HCT116 (cell line): Measurements from ENCODE around the gene FRA10AC1. TPM values are rescaled to one million over a fixed set of nuclear protein-coding genes. Genes with fewer than 3 reads are reported as not detected.

Experiments used
- ATAC-seq: fragments of 200-7000 bp; cut with Tn5 transposase; 2 replicates; pipeline ENCODE4 v1.9.1; 2020; ENCODE audit warnings: mild to moderate bottlenecking, moderate library complexity
- BruUV-seq: library from RNA; stranded (reverse); fragments of 400-500 nt; replicated peaks from 2 replicates; lab custom pipeline; 2021; lab: Mats Ljungman, UMichigan
- CTCF ChIA-PET: fragments of 300-600 bp; sonication (Branson Sonifier 250); formaldehyde crosslinking; loops from one replicate; lab custom pipeline; 2021; ENCODE audit warnings: antibody characterized with exemption; lab: Charles Lee
- POLR2A ChIA-PET: fragments of 300-600, 350-600 bp; sonication (Branson Sonifier 250); formaldehyde crosslinking; loops from one replicate; lab custom pipeline; 2021; ENCODE audit warnings: antibody characterized with exemption; lab: Charles Lee
- RAD21 ChIA-PET, 2 experiments: fragments of 300-600 bp; sonication (Branson Sonifier 250); formaldehyde crosslinking; loops; one replicate each; lab custom pipeline; 2023; ENCODE audit warnings: low total read pairs in 2 of 2; ENCODE audit not compliant: uncharacterized antibody in 2 of 2, unreplicated experiment in 2 of 2, low non-redundant PET in 1 of 2; lab: Charles Lee
- DNase-seq: peaks from one replicate; pipeline ENCODE4 v3.0.0-alpha.2; 2010; ENCODE audit warnings: low read depth, low spot score
- H2AFZ ChIP-seq: fragments of 200-600 bp; shearing (Covaris generic), sonication (generic); 2 replicates; pipeline ENCODE4 v1.6.1; 2017; ENCODE audit warnings: low read depth, mixed run types, mixed read lengths, antibody characterized with exemption, low read length; ENCODE audit not compliant: poor library complexity, severe bottlenecking
- H3K27ac ChIP-seq: 2 replicates; pipeline ENCODE4 v1.5.1; 2012; ENCODE audit warnings: low read depth, low read length
- H3K27me3 ChIP-seq: fragments of 200-600 bp; sonication (generic); 2 replicates; pipeline ENCODE4 v1.6.1; 2016; ENCODE audit warnings: mixed run types, low read length, mixed read lengths; ENCODE audit not compliant: insufficient read depth
- H3K36me3 ChIP-seq, 2 experiments: fragments of 200-500 bp in 1 of 2; fragments of 200-600 bp in 1 of 2; sonication (Bioruptor generic) in 1 of 2; sonication (generic) in 1 of 2; 2 replicates each; pipeline versions ENCODE4 v1.5.1 to v1.6.1; 2014 to 2016; ENCODE audit warnings: low read length in 2 of 2, inconsistent platforms in 1 of 2, mixed read lengths in 1 of 2, mixed run types in 1 of 2; ENCODE audit not compliant: insufficient read depth in 2 of 2, control insufficient read depth in 1 of 2
- H3K4me1 ChIP-seq, 2 experiments: fragments of 200-600 bp in 1 of 2; sonication (generic) in 1 of 2; 2 replicates each; pipeline versions ENCODE4 v1.5.1 to v1.6.1; 2012 to 2017; ENCODE audit warnings: low read length in 2 of 2, inconsistent platforms in 1 of 2, mild to moderate bottlenecking in 1 of 2, mixed read lengths in 1 of 2, mixed run types in 1 of 2, moderate library complexity in 1 of 2; ENCODE audit not compliant: insufficient read depth in 2 of 2, control insufficient read depth in 1 of 2
- H3K4me2 ChIP-seq: fragments of 200-600 bp; sonication (generic); 2 replicates; pipeline ENCODE4 v1.6.1; 2017; ENCODE audit warnings: mixed run types, low read length, mixed read lengths
- H3K4me3 ChIP-seq, 2 experiments: fragments of 200-600 bp in 1 of 2; sonication (generic) in 1 of 2; replicated peaks in 1 of 2; 2 replicates each; pipeline ENCODE4 v1.5.1; 2011 to 2016; ENCODE audit warnings: low read length in 2 of 2, control low read depth in 1 of 2, low read depth in 1 of 2, mild to moderate bottlenecking in 1 of 2, mixed read lengths in 1 of 2, mixed run types in 1 of 2
- H3K79me2 ChIP-seq: fragments of 200-600 bp; sonication (generic); 2 replicates; pipeline ENCODE4 v1.6.1; 2017; ENCODE audit warnings: mild to moderate bottlenecking, mixed run types, low read length, moderate library complexity, mixed read lengths; ENCODE audit not compliant: insufficient read depth
- H3K9ac ChIP-seq: fragments of 200-600 bp; sonication (generic); 2 replicates; pipeline ENCODE4 v1.6.1; 2016; ENCODE audit warnings: low read length, mixed read lengths
- H3K9me2 ChIP-seq: fragments of 200-600 bp; sonication (generic), shearing (Covaris generic); 2 replicates; pipeline ENCODE4 v1.6.1; 2017; ENCODE audit warnings: mixed run types, mild to moderate bottlenecking, moderate library complexity; ENCODE audit not compliant: insufficient read depth
- H3K9me3 ChIP-seq, 2 experiments: fragments of 200-500 bp in 1 of 2; fragments of 200-600 bp in 1 of 2; sonication (Bioruptor generic) in 1 of 2; sonication (generic) in 1 of 2; 2 replicates each; pipeline ENCODE4 v1.6.1; 2014 to 2017; ENCODE audit warnings: low read length in 2 of 2, mixed read lengths in 2 of 2, inconsistent platforms in 1 of 2, low read depth in 1 of 2, mild to moderate bottlenecking in 1 of 2, mixed run types in 1 of 2, moderate library complexity in 1 of 2; ENCODE audit not compliant: control insufficient read depth in 1 of 2, insufficient read depth in 1 of 2
- H4K20me1 ChIP-seq: fragments of 200-600 bp; sonication (generic), shearing (Covaris generic); 2 replicates; pipeline ENCODE4 v1.6.1; 2017; ENCODE audit warnings: mixed run types, mild to moderate bottlenecking, moderate library complexity; ENCODE audit not compliant: insufficient read depth
- ATF3 ChIP-seq: IDR thresholded peaks from 2 replicates; pipeline ENCODE4 v1.6.1; 2012
- CBX3 ChIP-seq: IDR thresholded peaks from 2 replicates; pipeline ENCODE4 v1.6.1; 2012; ENCODE audit warnings: low read depth
- CEBPB ChIP-seq: IDR thresholded peaks from 2 replicates; pipeline ENCODE4 v1.6.1; 2012; ENCODE audit warnings: low read depth
- CTCF ChIP-seq, 3 experiments: fragments of 200-600 bp in 1 of 3; sonication (generic) in 1 of 3; IDR thresholded peaks in 2 of 3; conservative IDR thresholded peaks in 1 of 3; 2 replicates each; pipeline ENCODE4 v1.5.1; 2012 to 2017; ENCODE audit warnings: low read depth in 2 of 3, low read length in 2 of 3, antibody characterized with exemption in 1 of 3, borderline replicate concordance in 1 of 3, control low read depth in 1 of 3, mild to moderate bottlenecking in 1 of 3, mixed read lengths in 1 of 3, mixed run types in 1 of 3, moderate library complexity in 1 of 3; ENCODE audit not compliant: insufficient read depth in 1 of 3
- EGR1 ChIP-seq: IDR thresholded peaks from 2 replicates; pipeline ENCODE4 v1.6.1; 2012; ENCODE audit warnings: low read depth
- ELF1 ChIP-seq: IDR thresholded peaks from 2 replicates; pipeline ENCODE4 v1.6.1; 2012; ENCODE audit warnings: low read depth, borderline replicate concordance
- EZH2 ChIP-seq: fragments of 200-600 bp; sonication (generic); IDR thresholded peaks from 2 replicates; pipeline ENCODE4 v1.6.1; 2017; ENCODE audit warnings: antibody characterized with exemption, mixed run types
- EZH2phosphoT487 ChIP-seq: fragments of 200-600 bp; IDR thresholded peaks from 2 replicates; pipeline ENCODE4 v1.6.1; 2018; ENCODE audit warnings: antibody characterized with exemption, borderline replicate concordance
- FOSL1 ChIP-seq: IDR thresholded peaks from 2 replicates; pipeline ENCODE4 v1.6.1; 2012; ENCODE audit warnings: low read depth
- JUND ChIP-seq: IDR thresholded peaks from 2 replicates; pipeline ENCODE4 v1.6.1; 2012
- POLR2A ChIP-seq: IDR thresholded peaks from 2 replicates; pipeline ENCODE4 v1.7.0; 2011; ENCODE audit warnings: borderline replicate concordance; ENCODE audit not compliant: insufficient read depth, insufficient read length; ENCODE audit errors: extremely low read depth
- POLR2AphosphoS5 ChIP-seq: IDR thresholded peaks from 2 replicates; pipeline ENCODE4 v1.6.1; 2011; ENCODE audit warnings: mild to moderate bottlenecking, low read depth, low read length, moderate library complexity
- RAD21 ChIP-seq: IDR thresholded peaks from 2 replicates; pipeline ENCODE4 v1.6.1; 2012; ENCODE audit warnings: low read depth, mild to moderate bottlenecking
- REST ChIP-seq: IDR thresholded peaks from 2 replicates; pipeline ENCODE4 v1.6.1; 2012; ENCODE audit warnings: low read depth
- SIN3A ChIP-seq: IDR thresholded peaks from 2 replicates; pipeline ENCODE4 v1.6.1; 2012; ENCODE audit warnings: low read depth
- SRF ChIP-seq: IDR thresholded peaks from 2 replicates; pipeline ENCODE4 v1.6.1; 2012; ENCODE audit warnings: low read depth
- TCF7L2 ChIP-seq: IDR thresholded peaks from 2 replicates; pipeline ENCODE4 v1.7.0; 2011; ENCODE audit warnings: borderline replicate concordance, inconsistent platforms; ENCODE audit not compliant: insufficient read depth, insufficient read length; ENCODE audit errors: extremely low read depth
- YY1 ChIP-seq: IDR thresholded peaks from 2 replicates; pipeline ENCODE4 v1.6.1; 2011; ENCODE audit warnings: low read length, low read depth, moderate library complexity, mild to moderate bottlenecking; ENCODE audit not compliant: insufficient replicate concordance; ENCODE audit errors: extremely low read depth
- ZBTB33 ChIP-seq: IDR thresholded peaks from 2 replicates; pipeline ENCODE4 v1.6.1; 2011; ENCODE audit warnings: mild to moderate bottlenecking, low read length, moderate library complexity; ENCODE audit not compliant: insufficient replicate concordance; ENCODE audit errors: extremely low read depth
- ZNF274 ChIP-seq: fragments of 200-500 bp; sonication (Bioruptor generic); IDR thresholded peaks from 2 replicates; pipeline ENCODE4 v1.6.1; 2014; ENCODE audit warnings: mild to moderate bottlenecking, low read depth, low read length, inconsistent platforms
- intact Hi-C: fragments of 100-400 bp; cut with micrococcal nuclease; formaldehyde crosslinking; loops from 2 replicates; pipeline ENCODE4 v1.10.0; 2022
- total RNA-seq: library from RNA; stranded (reverse); gene quantifications from one replicate; pipeline ENCODE4 v1.2.1, GENCODE V29; 2021; ENCODE audit not compliant: unreplicated experiment

FRA10AC1 gene
- total RNA-seq, 1 experiment from 2014 or later: 21.9 TPM

- intact Hi-C loops: no loop called here
- POLR2A ChIA-PET: no interaction called here
- BruUV-seq: no TSS peak
Observed at GRCh38 chr10:93672890-93673289, 29.5 kb downstream of the FRA10AC1 start.

More at GRCh38 chr10:93672890-93673289, 29.5 kb downstream of the FRA10AC1 start:
- H3K4me1 ChIP-seq: no peaks in the 10 kb centered on the region
- RAD21 ChIA-PET: no interaction called here
- no peak overlapping the region for H2AFZ ChIP-seq
- no peaks in the 10 kb centered on the region for H3K79me2 ChIP-seq
- DNase-seq: no peak
- no peak for ATAC-seq
- CTCF ChIA-PET: no interaction called here
- TF ChIP-seq JUND: no peak
- no peak for TF ChIP-seq POLR2A
- TF ChIP-seq EZH2phosphoT487: no peak
- no peak for TF ChIP-seq FOSL1
- TF ChIP-seq CEBPB: no peak
- TF ChIP-seq SIN3A: no peak
- no peak for TF ChIP-seq POLR2AphosphoS5
- TF ChIP-seq CBX3: no peak
- TF ChIP-seq EZH2: no peak
- TF ChIP-seq TCF7L2: no peak
- TF ChIP-seq CTCF (IDR thresholded peaks at IDR 0.05 in 2 of 3, conservative IDR thresholded peaks at IDR 0.05 in 1 of 3; ENCODE audit: borderline replicate concordance in 1 of 3, insufficient read depth in 1 of 3, low read depth in 2 of 3, low read length in 2 of 3): no peak
- no peak for TF ChIP-seq YY1
- TF ChIP-seq ZBTB33: no peak
- no peak for TF ChIP-seq ZNF274
- TF ChIP-seq SRF: no peak
- no peak for TF ChIP-seq REST
- no peak for TF ChIP-seq RAD21
- TF ChIP-seq EGR1: no peak
- no peak for TF ChIP-seq ATF3
- no peak for TF ChIP-seq ELF1
- H4K20me1 ChIP-seq: no peaks in the 10 kb centered on the region; the same call in 1 of the 2 replicates
- no peak overlapping the region for H3K9ac ChIP-seq
- H3K4me2 ChIP-seq: no peak overlapping the region
- H3K27me3 ChIP-seq: no peaks in the 10 kb centered on the region
- no peak overlapping the region for H3K27ac ChIP-seq
- H3K9me3 ChIP-seq: no peaks in the 10 kb centered on the region
- no peak overlapping the region for H3K4me3 ChIP-seq
- no peaks in the 10 kb centered on the region for H3K9me2 ChIP-seq
- H3K36me3 ChIP-seq: peaks cover 9 to 28% of the 10 kb centered on the region in 2 experiments
